BJ (cell line): Measurements from ENCODE around the gene MUS81. TPM values are rescaled to one million over a fixed set of nuclear protein-coding genes. Genes with fewer than 3 reads are reported as not detected.
A peak's percentile ranks its signal among the peaks of the same experiment; 100 is the strongest.

Experiments
- CTCF ChIA-PET: fragments of 350-600 bp; formaldehyde crosslinking; extraction: SDS; loops from one replicate; lab custom pipeline; 2021; ENCODE audit warnings: antibody characterized with exemption, inconsistent platforms; lab: Yijun Ruan, JAX
- POLR2A ChIA-PET: fragments of 300-600 bp; sonication (Branson Sonifier 250); formaldehyde crosslinking; extraction: SDS; loops from one replicate; lab custom pipeline; 2021; ENCODE audit warnings: antibody characterized with exemption; lab: Charles Lee
- DNase-seq: peaks from one replicate; pipeline ENCODE4 v3.0.0-alpha.2; 2011; ENCODE audit warnings: low read depth
- H3K27me3 ChIP-seq: 2 replicates; pipeline ENCODE4 v1.6.0; 2011; ENCODE audit warnings: low read length; ENCODE audit not compliant: control insufficient read depth, insufficient read depth
- H3K36me3 ChIP-seq: 2 replicates; pipeline ENCODE4 v1.5.1; 2011; ENCODE audit warnings: low read length; ENCODE audit not compliant: control insufficient read depth, insufficient read depth
- H3K4me3 ChIP-seq: 2 replicates; pipeline ENCODE4 v1.5.1; 2011; ENCODE audit warnings: low read depth, mild to moderate bottlenecking, control low read depth, low read length
- CTCF ChIP-seq: IDR thresholded peaks from 2 replicates; pipeline ENCODE4 v1.5.1; 2011; ENCODE audit warnings: low read depth, mild to moderate bottlenecking, control low read depth, inconsistent platforms, low read length, moderate library complexity; ENCODE audit not compliant: insufficient read depth
- polyA plus RNA-seq: library from polyadenylated mRNA; depleted of rRNA; stranded (reverse); fragments of >200 nt; gene quantifications from 2 replicates; pipeline ENCODE4 v1.2.3, GENCODE V29; 2011; rRNA removed

The MUS81 gene
- polyA plus RNA-seq, 1 experiment = 63.8 TPM

- ChIA-PET POLR2A (interaction anchor here (0.6 kb wide), 3 partner anchors 11 to 354 kb away, joined by 3 to 6 read pairs (median 3); no protein-coding TSS in a partner anchor), CTCF (interaction anchor here (1.0 to 3.7 kb wide), 7 partner anchors 10 to 78 kb away, joined by 3 to 57 read pairs (median 8); partner anchors contain the start of genes CCDC85B, FIBP and FOSL1)
- Histone ChIP-seq H3K27me3 (no peaks in the 10 kb centered on the region), H3K36me3 (peaks cover 2% of the 10 kb centered on the region), H3K4me3 (no peak overlapping the region)
- peak; percentile 37 for TF ChIP-seq CTCF
- peak; percentile 67 for DNase-seq
These were observed 51.7 kb downstream of the MUS81 start for GRCh38 chr11:65911682-65912568.

- ChIA-PET POLR2A (no interaction called here), CTCF (interaction anchor here (1.4 to 3.7 kb wide), 4 partner anchors 12 to 29 kb away, joined by 4 to 57 read pairs (median 16); partner anchors contain the start of genes CCDC85B, FIBP and FOSL1)
- peaks cover 5% of the 10 kb centered on the region for H3K36me3 ChIP-seq
- TF ChIP-seq CTCF = no peak
- no peak overlapping the region for H3K4me3 ChIP-seq
- DNase-seq = no peak
- no peaks in the 10 kb centered on the region for H3K27me3 ChIP-seq
These were observed 52.6 kb downstream of the MUS81 start for GRCh38 chr11:65912845-65913244.

DNA sequence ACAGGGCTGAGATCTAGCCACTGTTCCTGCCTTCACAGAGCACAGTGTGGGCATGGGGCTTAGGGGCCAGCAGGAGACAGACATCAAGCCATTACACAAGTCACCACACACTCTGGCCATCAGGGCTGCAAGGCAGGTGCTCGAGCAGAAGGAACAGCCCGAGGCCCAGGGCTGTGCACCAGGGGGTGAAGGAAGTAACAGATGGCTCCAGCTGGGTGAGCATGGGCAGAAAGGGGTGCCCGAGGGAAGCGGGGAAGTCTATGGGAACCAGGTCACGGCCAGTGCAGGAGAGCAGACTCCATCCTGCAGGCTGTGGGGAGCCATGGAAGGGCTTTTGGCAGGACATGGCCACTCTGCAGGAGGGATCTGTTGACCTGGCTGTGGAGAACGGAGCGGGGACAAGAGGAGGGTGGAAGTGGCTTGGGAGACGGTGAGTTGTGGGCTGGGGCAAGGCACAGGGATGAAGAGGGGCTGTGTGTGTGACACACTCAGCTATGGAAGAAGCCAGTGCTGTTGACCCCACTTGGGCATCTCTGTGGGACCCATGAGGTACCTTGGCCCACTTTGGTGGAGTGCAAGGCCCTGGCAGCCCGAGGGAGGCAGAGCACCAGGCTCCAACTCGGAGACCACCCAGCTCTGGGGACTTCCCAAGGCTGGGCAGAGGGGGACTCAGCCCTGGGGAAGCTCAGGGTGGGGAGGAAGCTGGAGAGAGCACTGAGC lies 55.0 kb downstream of the MUS81 start:
- CTCF ChIA-PET = interaction anchor here (0.8 to 4.8 kb wide), 6 partner anchors 12 to 55 kb away, joined by 3 to 60 read pairs (median 6); partner anchors contain the start of genes CCDC85B, FIBP and MUS81
- H3K4me3 ChIP-seq = no peak overlapping the region
- TF ChIP-seq CTCF = no peak
- POLR2A ChIA-PET = interaction anchor here (0.6 to 1.6 kb wide), 6 partner anchors 12 to 56 kb away, joined by 3 to 6 read pairs (median 4); partner anchors contain the start of genes CCDC85B and FOSL1
- DNase-seq = no peak
- H3K36me3 ChIP-seq = peaks cover 5% of the 10 kb centered on the region
- no peaks in the 10 kb centered on the region for H3K27me3 ChIP-seq

- H3K36me3 ChIP-seq = peaks cover 5% of the 10 kb centered on the region
- ChIA-PET POLR2A (interaction anchor here (0.6 to 1.6 kb wide), 6 partner anchors 13 to 56 kb away, joined by 3 to 6 read pairs (median 4); partner anchors contain the start of genes CCDC85B and FOSL1), CTCF (interaction anchor here (1.2 to 4.8 kb wide), 4 partner anchors 13 to 56 kb away, joined by 3 to 60 read pairs (median 12); partner anchors contain the start of genes CCDC85B, FIBP and MUS81)
- no peaks in the 10 kb centered on the region for H3K27me3 ChIP-seq
- peak; percentile 89 for DNase-seq
- TF ChIP-seq CTCF = no peak
- no peak overlapping the region for H3K4me3 ChIP-seq
These were observed 55.6 kb downstream of the MUS81 start for GRCh38 chr11:65915821-65916251.

Other genes starting within 250 kb of the MUS81 start
- 11.7 and 18.1 TPM in 2 replicates for gene MAP3K11, start 246.2 kb upstream of the MUS81 start, polyA plus RNA-seq
- 9.8 and 19.7 TPM in 2 replicates for gene PCNX3, start 244.7 kb upstream of the MUS81 start, polyA plus RNA-seq
- 13.4 and 21.6 TPM in 2 replicates for gene SIPA1, start 222.3 kb upstream of the MUS81 start, polyA plus RNA-seq
- gene RELA, start 197.5 kb upstream of the MUS81 start, polyA plus RNA-seq = 27.6 and 46.2 TPM in 2 replicates
- 31.4 and 50.9 TPM in 2 replicates for gene KAT5, start 148.2 kb upstream of the MUS81 start, polyA plus RNA-seq
- gene RNASEH2C, start 139.6 kb upstream of the MUS81 start, polyA plus RNA-seq = 28.0 and 33.9 TPM in 2 replicates
- gene AP5B1, start 79.5 kb upstream of the MUS81 start, polyA plus RNA-seq = 4.6 and 7.5 TPM in 2 replicates
- gene OVOL1, start 73.4 kb upstream of the MUS81 start, polyA plus RNA-seq = not detected in 2 replicates
- 0.13 and 0.22 TPM in 2 replicates for gene SNX32, start 26.5 kb upstream of the MUS81 start, polyA plus RNA-seq
- gene CFL1, start 2.3 kb upstream of the MUS81 start, polyA plus RNA-seq = 1,912 and 2,736 TPM in 2 replicates
- 258 and 497 TPM in 2 replicates for gene EFEMP2, start 12.4 kb downstream of the MUS81 start, polyA plus RNA-seq
- gene CTSW, start 19.4 kb downstream of the MUS81 start, polyA plus RNA-seq = 0.15 and 0.21 TPM in 2 replicates
- gene FIBP, start 28.0 kb downstream of the MUS81 start, polyA plus RNA-seq = 136 and 199 TPM in 2 replicates
- 23.7 and 33.4 TPM in 2 replicates for gene CCDC85B, start 30.2 kb downstream of the MUS81 start, polyA plus RNA-seq
- gene FOSL1, start 40.0 kb downstream of the MUS81 start, polyA plus RNA-seq = 8.2 and 10.3 TPM in 2 replicates
- 49.8 and 81.9 TPM in 2 replicates for gene C11orf68, start 58.6 kb downstream of the MUS81 start, polyA plus RNA-seq
- 137 and 141 TPM in 2 replicates for gene DRAP1, start 59.0 kb downstream of the MUS81 start, polyA plus RNA-seq
- not detected in 2 replicates for gene TSGA10IP, start 85.0 kb downstream of the MUS81 start, polyA plus RNA-seq
- 12.0 and 13.2 TPM in 2 replicates for gene SART1, start 101.3 kb downstream of the MUS81 start, polyA plus RNA-seq
- 24.0 and 27.7 TPM in 2 replicates for gene EIF1AD, start 141.7 kb downstream of the MUS81 start, polyA plus RNA-seq
- 210 and 223 TPM in 2 replicates for gene BANF1, start 142.1 kb downstream of the MUS81 start, polyA plus RNA-seq
- gene CST6, start 151.6 kb downstream of the MUS81 start, polyA plus RNA-seq = 4.8 and 5.9 TPM in 2 replicates
- gene CATSPER1, start 166.0 kb downstream of the MUS81 start, polyA plus RNA-seq = 0.56 and 0.69 TPM in 2 replicates
- gene GAL3ST3, start 188.7 kb downstream of the MUS81 start, polyA plus RNA-seq = not detected in 2 replicates
- gene SF3B2, start 191.9 kb downstream of the MUS81 start, polyA plus RNA-seq = 70.3 and 82.7 TPM in 2 replicates
- 34.3 and 35.8 TPM in 2 replicates for gene PACS1, start 209.8 kb downstream of the MUS81 start, polyA plus RNA-seq